Measurements from ENCODE around the gene ENPP6.
A peak's percentile ranks its signal among the peaks of the same experiment; 100 is the strongest.
"Not testable (repeated sequence)": the region's sequence is repeated elsewhere in the genome, so short reads cannot be mapped to it uniquely, and the experiment has no call there.

Gene ENPP6

GRCh38 chr4:184234155-184234554, 16.5 kb upstream of the ENPP6 start:
- DNase-seq: no peak

GRCh38 chr4:184232975-184233374, 15.3 kb upstream of the ENPP6 start:
- DNase-seq: no peak

GRCh38 chr4:184232202-184232601, 14.5 kb upstream of the ENPP6 start:
- DNase-seq: no peak

DNA sequence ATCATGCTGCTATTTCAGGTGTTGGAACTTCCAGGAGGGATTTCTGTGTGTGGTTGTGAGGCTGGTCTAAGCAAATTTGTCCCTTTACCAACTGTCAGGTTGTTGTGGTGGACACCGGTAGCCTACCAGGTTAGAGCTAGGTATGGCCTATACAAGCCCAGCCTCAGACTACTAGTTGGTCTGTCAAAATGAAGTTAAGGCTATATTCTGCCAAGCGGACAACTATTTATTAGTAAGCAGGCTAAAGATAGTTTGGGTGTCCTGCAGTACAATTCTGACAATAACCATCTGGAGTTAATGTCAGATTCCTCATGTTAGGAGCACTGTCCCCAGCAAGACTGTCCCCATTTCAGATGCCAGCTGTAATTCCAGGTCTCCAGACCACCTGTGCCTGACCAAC, 13.9 kb upstream of the ENPP6 start:
- no peak for DNase-seq

DNA sequence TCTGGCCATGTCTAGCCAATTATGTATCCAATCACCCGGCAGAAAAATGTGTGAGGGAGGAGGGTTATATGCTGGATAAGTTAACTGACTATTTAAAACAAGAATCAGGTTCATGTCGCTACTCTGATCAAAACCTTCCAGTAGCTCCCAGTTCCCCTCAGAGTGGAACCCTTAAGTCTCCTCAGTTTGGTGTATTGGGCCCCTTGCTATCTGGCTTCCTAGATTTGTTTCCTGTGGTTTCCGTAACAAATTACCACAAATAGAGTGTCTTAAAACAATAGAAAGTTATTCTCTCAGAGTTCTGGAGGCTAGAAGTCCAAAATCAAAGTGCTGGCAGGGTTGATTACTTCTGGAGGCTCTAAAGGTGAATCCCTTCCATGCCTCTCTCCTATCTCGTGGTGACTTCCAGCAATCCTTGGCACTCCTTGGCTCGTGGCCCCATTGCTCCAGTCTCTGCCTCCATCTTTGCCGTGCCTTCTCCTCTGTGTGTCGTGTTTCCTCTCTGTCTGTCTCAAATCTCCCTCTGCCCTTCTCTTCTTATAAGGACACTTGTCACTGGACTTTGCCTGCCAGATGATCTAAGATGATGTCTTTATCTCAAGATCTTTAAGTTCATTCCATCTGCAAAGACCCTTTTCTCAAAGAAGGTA, 10.5 kb upstream of the ENPP6 start:
- no peak for DNase-seq

- no peak for DNase-seq
These were observed 1.2 kb downstream of the ENPP6 start for GRCh38 chr4:184216515-184216914.

- peak; percentile 56 for DNase-seq
These were observed 1.9 kb downstream of the ENPP6 start for GRCh38 chr4:184215709-184216328.

DNA sequence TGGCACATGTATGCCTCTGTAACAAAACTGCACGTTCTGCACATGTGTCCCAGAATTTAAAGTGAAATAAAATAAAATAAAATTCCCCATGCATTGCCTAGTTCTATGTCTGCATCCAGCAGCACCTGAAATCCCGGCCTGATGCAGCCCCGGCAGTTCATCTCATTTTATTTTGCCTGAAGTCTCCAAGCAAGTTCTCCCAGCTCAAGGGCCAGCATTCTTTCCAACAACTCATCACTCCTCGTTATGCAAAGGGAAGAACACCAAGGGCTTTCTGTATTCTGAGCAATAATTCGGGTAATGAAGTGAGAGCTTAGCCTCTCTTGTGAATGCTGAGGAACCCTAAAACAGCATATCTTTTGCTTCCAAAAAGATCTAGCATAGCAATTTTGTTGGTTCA, 2.7 kb downstream of the ENPP6 start:
- DNase-seq: no peak

DNA sequence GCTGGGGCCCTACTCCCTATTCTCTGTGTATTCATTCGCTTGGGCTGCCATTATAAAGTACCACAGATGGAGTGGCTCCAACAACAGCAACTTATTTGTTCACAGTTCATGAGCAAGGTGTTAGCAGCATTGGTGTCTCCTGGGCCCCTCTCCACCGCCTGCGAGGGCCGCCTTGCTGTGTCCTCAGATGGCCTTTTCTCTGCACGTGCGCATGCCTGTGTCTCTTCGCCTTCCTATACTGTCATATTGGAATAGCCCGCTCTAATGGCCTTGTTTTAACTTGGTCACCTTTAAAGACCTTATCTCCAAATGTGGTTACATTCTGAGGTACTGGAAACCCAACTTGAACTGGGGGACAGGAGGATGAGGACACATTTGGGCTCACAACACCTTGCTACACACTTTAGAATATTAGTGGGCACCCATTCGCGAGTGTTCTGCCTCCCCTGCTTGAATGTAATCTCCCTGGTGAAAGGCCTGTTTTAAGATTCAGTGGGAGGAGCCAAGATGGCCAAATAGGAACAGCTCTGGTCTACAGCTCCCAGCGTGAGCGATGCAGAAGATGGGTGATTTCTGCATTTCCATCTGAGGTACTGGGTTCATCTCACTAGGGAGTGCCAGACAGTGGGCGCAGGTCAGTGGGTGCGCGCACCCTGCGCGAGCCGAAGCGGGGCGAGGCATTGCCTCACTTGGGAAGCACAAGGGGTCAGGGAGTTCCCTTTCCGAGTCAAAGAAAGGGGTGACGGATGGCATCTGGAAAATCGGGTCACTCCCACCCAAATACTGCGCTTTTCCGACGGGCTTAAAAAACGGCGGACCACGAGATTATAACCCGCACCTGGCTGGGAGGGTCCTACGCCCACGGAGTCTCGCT, 9.7 kb downstream of the ENPP6 start:
- DNase-seq: not testable (repeated sequence)

- no peak for DNase-seq
These were observed 12.4 kb downstream of the ENPP6 start for GRCh38 chr4:184205243-184205642.

GRCh38 chr4:184203300-184203699, 14.4 kb downstream of the ENPP6 start:
- no peak for DNase-seq

GRCh38 chr4:184201179-184201578, 16.5 kb downstream of the ENPP6 start:
- no peak for DNase-seq

- DNase-seq: peak; percentile 68
These were observed 17.4 kb downstream of the ENPP6 start for GRCh38 chr4:184200296-184200695.

DNA sequence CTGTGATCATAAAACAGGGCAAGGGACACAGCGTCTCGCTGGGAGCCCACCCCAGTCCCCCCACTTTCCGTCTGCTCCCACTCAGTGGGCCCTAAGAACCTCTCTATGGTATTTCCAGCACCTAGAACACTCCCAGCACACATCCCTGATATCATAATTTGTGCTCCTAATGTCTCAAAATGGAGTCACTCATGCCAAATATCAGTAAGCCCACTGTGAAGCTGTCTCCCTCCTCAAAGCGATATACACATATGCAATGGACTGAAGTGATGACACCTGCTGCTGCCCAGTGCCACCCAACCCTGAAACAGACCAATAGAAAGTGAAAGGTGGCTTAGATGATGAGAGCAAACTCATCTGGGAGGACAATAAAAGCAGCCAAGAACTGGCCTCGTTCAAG, 17.9 kb downstream of the ENPP6 start:
- DNase-seq: no peak

DNA sequence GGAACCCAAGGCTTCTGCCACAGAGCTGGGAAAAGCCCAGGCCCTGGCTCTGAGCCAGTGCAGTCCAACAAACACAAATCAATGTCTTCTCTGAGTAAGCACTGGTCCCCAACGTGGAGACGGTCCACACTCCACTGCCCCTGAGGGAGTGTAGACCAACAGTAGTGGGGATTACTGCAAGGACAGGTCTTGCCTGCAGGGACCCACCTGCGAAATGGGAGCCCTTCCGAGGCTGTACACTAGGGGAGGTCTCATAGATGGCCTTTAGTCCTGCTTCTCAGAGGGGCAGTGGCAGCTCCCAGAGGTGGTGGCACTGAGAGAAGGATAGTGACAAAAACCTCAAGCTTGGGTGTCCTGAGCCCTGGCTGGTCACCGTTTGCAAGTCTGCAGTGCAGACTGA, 19.5 kb downstream of the ENPP6 start:
- DNase-seq: no peak

DNA sequence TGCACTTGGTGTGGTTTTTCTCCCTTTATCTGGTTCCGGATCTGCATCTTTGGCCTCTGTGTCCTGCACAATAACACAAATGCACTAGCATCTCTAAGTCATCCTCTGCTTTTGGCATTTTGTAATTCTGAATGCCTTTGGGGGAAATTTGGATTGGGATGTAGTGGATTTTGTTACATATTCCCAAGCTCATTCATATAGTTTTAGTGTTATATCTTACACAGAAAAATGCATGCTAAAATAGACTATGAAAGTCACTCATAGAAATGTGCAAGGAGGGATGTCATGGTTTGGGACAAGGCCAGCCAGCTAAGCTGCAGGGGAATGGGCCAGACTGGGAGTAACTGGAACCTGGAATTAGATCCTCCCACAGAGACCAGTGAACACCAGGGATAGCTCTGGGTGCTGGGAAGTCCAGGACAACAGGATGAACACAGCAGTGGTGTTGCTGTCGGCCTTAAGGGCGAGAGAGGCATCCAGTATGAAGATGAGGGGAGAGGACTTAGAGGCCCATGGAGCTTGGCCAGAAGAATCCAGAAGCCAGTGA, 20.1 kb downstream of the ENPP6 start:
- DNase-seq: no peak

DNA sequence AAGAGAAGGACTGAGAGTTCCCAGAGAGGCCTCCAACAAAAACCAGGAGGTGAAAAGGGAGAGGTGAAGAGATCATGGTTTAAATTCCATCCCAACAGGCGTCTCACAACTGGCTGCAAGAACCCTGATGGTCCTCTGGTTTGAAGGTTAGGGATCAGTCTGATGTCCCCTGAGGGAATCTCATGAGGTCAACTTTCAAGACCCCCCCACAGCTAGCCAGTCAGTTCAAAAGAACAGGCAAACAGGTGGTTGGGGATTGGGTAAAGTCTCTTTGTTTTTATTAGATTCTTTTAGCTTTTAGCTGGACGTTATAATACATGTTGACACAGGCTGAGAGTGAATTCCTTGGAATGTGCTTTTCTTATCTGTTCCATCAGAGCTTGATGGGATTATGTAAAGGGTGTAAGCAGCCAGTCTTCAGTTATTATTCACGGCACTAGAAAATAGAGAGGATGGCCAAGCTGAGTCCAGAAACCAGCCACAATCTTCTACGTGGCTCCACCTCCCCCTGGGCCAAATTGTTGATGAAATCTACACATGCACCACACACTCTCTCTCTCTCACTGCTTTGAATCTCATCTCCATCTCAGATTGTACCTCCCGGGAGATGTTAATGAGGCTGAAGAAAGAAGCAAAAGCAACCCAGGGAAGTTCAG, 20.8 kb downstream of the ENPP6 start:
- no peak for DNase-seq

DNA sequence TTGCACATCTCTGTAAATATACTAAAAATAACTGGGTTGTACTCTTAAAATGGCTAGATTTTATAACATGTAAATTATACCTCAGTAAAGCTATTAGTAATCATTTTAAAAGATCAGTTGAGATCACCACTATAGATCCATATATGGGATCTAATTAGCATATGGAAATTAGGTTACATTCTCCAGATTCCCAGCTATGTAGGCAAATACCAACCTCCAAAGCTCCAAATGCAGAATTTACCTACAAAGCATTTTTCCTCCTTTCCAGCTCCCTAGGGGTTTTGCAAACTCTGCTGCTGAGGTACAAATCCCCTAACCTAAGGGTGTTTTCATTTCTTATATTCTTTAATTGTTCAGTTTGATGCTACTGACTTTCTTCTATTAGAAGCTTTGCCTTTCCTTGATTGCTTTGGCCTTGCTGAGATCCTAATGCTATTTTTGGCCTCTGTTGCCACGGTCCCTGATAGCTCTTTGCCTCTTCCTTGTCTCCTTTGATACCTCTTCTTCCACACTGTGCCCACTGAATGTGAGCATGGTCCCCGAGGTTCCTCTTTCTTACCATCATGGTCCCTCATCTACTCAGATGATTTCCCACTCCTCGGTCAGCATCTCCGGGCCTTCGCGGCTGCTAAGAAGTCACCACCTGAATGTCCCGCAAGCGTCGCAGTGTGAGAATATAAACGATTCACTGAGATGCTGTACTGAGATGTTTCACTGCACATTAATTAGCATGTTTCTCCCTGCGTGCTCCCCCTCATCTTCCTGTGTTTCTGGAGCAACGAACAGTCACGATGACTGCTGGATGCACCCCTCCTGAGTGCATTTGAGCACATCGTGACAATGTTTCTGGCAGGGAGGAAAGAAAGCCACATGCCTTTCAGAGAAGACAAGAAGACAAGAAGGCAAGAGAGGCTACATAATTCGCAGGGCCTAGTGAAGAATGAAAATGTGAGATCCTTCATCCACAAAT, 23.8 kb downstream of the ENPP6 start:
- DNase-seq: no peak

DNA sequence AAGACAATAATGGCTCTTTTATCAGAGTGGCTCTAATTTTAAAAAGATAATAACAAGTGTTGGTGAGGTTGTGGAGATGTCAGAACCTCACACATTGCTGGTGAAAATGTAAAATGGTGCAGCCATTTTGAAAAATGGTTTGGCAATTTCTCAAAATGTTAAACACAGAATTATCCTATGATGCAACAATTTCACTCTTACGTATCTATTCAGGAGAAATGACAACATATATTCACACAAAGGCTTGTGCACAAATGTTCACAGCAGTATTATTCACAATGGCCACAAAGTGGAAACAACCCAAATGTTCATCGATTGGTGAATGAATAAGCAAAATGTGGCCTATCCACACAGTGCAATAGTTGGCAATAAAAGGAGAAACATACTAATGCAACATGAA, 24.7 kb downstream of the ENPP6 start:
- DNase-seq: no peak

DNA sequence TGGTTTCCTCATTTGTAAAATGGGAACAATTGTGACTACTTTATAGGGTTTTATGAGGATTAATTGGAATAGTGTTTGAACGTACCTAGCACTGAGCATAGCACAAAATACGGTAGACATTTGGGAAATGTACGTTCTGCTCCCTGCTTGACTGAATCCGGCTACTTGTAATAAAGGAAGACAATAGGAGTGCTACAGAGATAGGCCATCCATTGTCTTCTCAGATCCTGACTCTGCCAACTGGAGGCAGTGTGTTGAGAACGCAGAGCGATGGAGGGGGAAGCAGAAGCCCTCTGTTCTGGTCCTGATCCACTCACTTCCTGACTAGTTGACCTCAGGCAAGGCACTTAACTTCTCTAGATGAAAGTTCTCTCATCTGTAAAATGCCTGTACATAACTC, 26.4 kb downstream of the ENPP6 start:
- no peak for DNase-seq

DNA sequence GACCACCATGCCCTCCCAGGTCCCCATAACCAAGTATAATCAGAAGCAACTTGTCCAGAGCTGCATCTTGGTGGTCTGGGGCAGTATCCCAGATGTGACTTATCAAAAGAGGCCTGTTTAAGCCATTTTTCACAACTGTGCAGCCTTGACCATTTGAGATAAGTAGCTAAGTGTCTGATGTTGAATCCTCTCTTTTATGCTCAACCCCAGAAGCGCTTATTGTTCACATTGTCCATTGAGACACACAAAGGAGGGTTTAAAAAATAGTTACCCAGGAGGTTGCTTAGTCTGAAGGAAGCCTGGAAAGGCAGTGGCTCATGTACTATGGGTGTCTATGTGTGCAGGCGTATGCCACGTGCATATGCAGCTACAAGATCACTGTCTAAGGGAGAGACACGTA, 27.0 kb downstream of the ENPP6 start:
- DNase-seq: no peak

GRCh38 chr4:184189966-184190365, 27.7 kb downstream of the ENPP6 start:
- DNase-seq: no peak
